AG09309 (cell line): ENCODE measurements around the gene TCERG1.
A peak's percentile ranks its signal among the peaks of the same experiment; 100 is the strongest.

Source experiments
- DNase-seq: peaks from one replicate; pipeline ENCODE4 v3.0.0-alpha.2; 2010; ENCODE audit warnings: low read depth
- H3K4me3 ChIP-seq: 2 replicates; pipeline ENCODE4 v1.5.1; 2011; ENCODE audit warnings: mild to moderate bottlenecking, low read depth, low read length, moderate library complexity; ENCODE audit not compliant: control insufficient read depth
- TF ChIP-seq, protein P1 (sequence below): IDR thresholded peaks from 2 replicates; pipeline ENCODE4 v1.5.1; 2011; ENCODE audit warnings: mild to moderate bottlenecking, low read depth, low read length, inconsistent platforms; ENCODE audit not compliant: insufficient read depth, control insufficient read depth; ENCODE audit errors: missing control alignments

Gene TCERG1

DNA sequence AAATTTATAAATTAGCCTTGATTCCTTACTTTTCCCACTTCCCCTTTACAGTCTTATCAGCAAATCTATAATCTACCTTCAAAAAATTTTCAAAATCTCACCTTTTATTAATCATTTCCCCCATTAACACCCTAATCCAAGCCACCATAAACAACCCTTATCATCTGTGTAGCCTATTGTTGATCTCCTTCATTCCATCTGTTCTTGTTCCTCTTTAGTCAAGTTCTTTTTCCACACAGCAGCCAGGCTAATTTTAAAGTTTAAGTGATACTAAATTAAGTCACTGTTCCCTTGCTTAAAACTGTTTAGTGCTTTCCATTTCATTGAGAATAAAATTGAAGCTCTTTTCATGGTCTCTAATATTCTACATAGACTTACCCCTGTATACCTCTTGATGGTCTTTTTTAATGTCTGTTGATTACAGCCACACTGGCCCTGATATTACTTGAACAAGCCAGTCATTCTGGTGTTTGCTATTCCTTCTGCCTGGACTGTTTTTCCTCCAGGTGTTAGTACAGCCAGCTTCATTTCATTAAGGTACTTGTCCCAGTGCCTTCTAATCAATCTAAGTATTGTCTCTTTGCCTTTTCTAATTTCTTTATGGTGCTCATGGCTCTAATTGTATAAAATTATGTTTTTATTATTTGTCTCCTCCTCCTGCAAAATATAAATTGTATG lies 37.7 kb downstream of the TCERG1 start:
- TF ChIP-seq, protein P1, sequence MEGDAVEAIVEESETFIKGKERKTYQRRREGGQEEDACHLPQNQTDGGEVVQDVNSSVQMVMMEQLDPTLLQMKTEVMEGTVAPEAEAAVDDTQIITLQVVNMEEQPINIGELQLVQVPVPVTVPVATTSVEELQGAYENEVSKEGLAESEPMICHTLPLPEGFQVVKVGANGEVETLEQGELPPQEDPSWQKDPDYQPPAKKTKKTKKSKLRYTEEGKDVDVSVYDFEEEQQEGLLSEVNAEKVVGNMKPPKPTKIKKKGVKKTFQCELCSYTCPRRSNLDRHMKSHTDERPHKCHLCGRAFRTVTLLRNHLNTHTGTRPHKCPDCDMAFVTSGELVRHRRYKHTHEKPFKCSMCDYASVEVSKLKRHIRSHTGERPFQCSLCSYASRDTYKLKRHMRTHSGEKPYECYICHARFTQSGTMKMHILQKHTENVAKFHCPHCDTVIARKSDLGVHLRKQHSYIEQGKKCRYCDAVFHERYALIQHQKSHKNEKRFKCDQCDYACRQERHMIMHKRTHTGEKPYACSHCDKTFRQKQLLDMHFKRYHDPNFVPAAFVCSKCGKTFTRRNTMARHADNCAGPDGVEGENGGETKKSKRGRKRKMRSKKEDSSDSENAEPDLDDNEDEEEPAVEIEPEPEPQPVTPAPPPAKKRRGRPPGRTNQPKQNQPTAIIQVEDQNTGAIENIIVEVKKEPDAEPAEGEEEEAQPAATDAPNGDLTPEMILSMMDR, result no peak
- DNase-seq, result no peak
- no peak overlapping the region for H3K4me3 ChIP-seq

DNA sequence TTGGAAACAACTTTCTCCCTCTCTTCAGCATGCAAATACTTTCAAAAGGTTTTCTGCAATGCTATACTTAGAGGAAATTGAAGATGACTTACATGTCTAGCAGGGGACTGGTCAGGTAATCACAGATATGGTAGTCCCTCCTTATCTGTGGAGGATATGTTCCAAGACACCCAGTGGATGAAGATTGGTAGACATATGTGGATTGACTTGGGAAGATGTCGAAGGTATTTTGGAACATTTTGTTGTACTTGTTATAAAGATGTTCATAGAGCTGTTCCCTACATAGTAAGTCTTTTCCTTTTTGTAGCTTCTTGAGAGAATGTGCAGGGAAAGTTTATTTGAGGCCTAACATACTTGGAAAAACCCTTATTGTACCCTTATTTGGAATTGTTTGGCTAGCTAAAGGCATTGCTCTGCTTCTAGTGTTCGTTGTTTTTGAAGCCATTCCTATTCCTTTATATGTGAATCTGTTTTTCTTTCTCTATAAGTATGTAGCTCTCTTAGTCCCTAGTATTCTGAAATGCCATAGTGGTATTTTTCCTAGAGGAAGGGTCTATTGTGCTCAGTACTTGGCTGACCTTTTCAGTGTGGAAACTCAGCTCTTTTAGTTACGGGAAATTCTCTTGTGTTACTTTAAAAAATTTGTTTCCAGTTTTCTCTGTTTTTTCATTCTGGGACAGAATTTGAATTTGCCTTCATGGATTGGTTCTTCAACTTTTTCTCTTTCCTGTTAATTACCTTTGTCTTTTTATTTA lies 43.1 kb downstream of the TCERG1 start:
- TF ChIP-seq, protein P1, result no peak
- no peak overlapping the region for H3K4me3 ChIP-seq
- DNase-seq, result no peak

DNA sequence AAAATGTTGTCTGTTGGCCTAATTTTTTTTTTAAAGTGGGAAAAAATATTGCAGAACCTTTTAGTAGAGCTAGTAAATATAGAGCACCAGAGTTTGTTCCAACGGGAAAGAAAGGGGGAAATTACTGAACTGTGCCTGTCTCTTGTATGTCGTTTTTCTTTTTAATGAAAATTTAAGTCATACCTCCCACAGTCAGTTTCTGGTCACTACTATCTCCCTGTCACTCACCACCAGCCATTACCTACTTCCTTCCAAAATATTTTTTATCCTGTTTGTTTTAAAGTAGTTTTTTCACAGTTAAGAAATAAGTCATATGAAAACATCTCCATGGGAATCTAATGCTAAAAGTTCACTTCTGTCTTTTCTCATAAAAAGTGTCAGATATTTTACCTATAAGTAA lies 47.5 kb downstream of the TCERG1 start:
- TF ChIP-seq, protein P1, result no peak
- no peak overlapping the region for H3K4me3 ChIP-seq
- DNase-seq, result no peak

DNA sequence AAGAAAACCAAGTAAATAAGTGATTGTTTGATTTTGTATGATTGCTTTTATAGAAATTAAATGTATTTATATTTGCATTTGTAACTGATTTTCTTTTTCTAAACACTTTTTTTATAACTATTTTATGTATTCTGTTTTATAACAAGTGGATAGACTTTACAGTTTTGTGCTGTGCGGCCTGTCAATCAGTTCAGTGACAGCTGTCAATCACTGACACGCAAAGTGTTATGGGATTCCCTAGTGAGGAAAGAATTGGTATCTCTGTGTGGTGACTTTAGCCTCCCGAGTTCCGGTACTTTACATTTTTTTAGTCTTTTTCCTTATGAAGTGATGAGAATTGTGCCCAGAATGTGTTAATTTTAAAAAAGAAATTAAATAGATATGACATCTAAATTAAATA lies 52.5 kb downstream of the TCERG1 start:
- no peak overlapping the region for H3K4me3 ChIP-seq
- TF ChIP-seq, protein P1, result no peak
- no peak for DNase-seq

DNA sequence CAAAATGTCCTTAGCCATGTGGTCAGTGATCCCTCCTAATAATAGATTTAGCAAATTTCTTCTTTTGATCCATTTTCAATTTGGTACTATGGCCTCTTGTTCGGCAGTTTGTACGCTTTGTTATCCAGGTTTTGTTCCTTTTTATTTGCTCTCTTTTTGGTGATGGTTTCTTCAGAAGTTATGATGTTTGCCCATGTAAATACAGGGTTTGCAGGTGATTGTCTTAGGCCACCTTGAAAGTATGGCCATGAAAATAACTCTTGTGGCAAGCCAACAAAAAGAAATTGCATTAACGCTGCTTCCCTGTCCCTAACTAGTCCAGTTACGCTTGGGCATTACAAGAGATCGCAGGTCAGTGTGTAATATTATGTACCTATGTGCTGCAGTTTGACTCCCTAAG lies 60.3 kb downstream of the TCERG1 start:
- no peak overlapping the region for H3K4me3 ChIP-seq
- no peak for DNase-seq
- TF ChIP-seq, protein P1, result no peak

DNA sequence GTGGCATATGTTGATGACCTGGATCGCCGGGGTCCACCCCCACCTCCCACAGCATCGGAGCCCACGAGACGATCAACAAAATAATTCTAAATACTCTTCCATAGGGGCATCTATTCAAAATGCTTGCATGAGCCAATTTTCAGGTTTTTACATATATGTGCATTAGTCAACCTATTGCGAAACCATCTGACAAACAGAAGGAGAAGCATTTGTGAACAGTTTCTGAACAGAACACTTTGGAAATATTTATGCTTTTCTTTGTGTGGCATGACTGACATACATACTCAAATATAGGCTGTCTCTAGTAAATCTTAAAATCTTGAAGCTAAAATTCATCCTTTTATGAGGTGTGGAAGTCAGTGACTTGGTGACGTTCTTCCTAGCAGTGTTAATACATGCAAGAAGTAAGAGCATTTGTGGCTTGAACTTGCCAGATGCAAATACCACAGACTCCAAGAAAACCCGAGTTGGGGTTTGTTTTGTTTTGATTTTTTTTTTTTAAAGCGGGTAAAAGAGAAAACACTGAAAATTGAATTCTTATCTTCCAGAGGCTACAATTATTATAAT lies 63.5 kb downstream of the TCERG1 start:
- DNase-seq, result peak; percentile 3

More for the DNA sequence above, 63.5 kb downstream of the TCERG1 start:
- H3K4me3 ChIP-seq, result no peak overlapping the region
- TF ChIP-seq, protein P1, result no peak
